CD14-positive monocyte (primary cell): ENCODE measurements around the gene BACH2. TPM values are rescaled to one million over a fixed set of nuclear protein-coding genes. Genes with fewer than 3 reads are reported as not detected.

Experiments
- DNase-seq, 3 donors: peaks; one replicate each; pipeline ENCODE4 v3.0.0-alpha.2; 2011 to 2022
- H2AFZ ChIP-seq: 2 replicates; pipeline ENCODE4 v1.6.0; 2012; ENCODE audit warnings: mild to moderate bottlenecking, low read depth, low read length, inconsistent platforms; ENCODE audit not compliant: insufficient read depth, poor library complexity, severe bottlenecking
- H3K27ac ChIP-seq, 2 donors: 1 replicate in 1 of 2; 2 replicates in 1 of 2; pipeline ENCODE4 v1.5.1; 2012 to 2013; ENCODE audit warnings: low read length in 2 of 2, control low read depth in 1 of 2, inconsistent platforms in 1 of 2, low read depth in 1 of 2, mild to moderate bottlenecking in 1 of 2
- H3K27me3 ChIP-seq, 2 donors: one replicate each; pipeline versions ENCODE4 v1.6.0 to v1.6.1; 2011 to 2013; ENCODE audit warnings: low read length in 2 of 2; ENCODE audit not compliant: control insufficient read depth in 2 of 2, insufficient read depth in 2 of 2
- H3K36me3 ChIP-seq, 2 donors: replicated peaks in 1 of 2; 1 replicate in 1 of 2; 2 replicates in 1 of 2; pipeline versions ENCODE4 v1.5.1 to v1.6.1; 2012 to 2013; ENCODE audit warnings: low read length in 2 of 2, control low read depth in 1 of 2, inconsistent platforms in 1 of 2, mild to moderate bottlenecking in 1 of 2; ENCODE audit not compliant: insufficient read depth in 2 of 2, control insufficient read depth in 1 of 2
- H3K4me1 ChIP-seq, 2 donors: 1 replicate in 1 of 2; 2 replicates in 1 of 2; pipeline versions ENCODE4 v1.5.1 to v1.6.1; 2012 to 2013; ENCODE audit warnings: low read length in 2 of 2, control low read depth in 1 of 2, inconsistent platforms in 1 of 2, mild to moderate bottlenecking in 1 of 2, moderate library complexity in 1 of 2; ENCODE audit not compliant: insufficient read depth in 2 of 2, control insufficient read depth in 1 of 2
- H3K4me2 ChIP-seq: replicated peaks from 2 replicates; pipeline ENCODE3; 2012; ENCODE audit warnings: low read length, moderate library complexity, mild to moderate bottlenecking; ENCODE audit not compliant: poor library complexity, severe bottlenecking; ENCODE audit errors: extremely low read depth
- H3K4me3 ChIP-seq, 3 experiments: fragments of 200-600 bp in 1 of 3; sonication (generic) in 1 of 3; replicated peaks in 1 of 3; 1 replicate in 2 of 3; 2 replicates in 1 of 3; pipeline ENCODE4 v1.5.1; 2011 to 2013; ENCODE audit warnings: low read length in 3 of 3, mild to moderate bottlenecking in 3 of 3, control low read depth in 2 of 3, low read depth in 2 of 3, inconsistent platforms in 1 of 3, moderate library complexity in 1 of 3
- H3K79me2 ChIP-seq: 2 replicates; pipeline ENCODE4 v1.6.0; 2012; ENCODE audit warnings: mild to moderate bottlenecking, control low read depth, inconsistent platforms, low read length, moderate library complexity; ENCODE audit not compliant: insufficient read depth
- H3K9ac ChIP-seq: 2 replicates; pipeline ENCODE4 v1.6.0; 2017; ENCODE audit warnings: low read length, mild to moderate bottlenecking; ENCODE audit not compliant: insufficient read depth, poor library complexity, severe bottlenecking
- H3K9me3 ChIP-seq, 2 donors: replicated peaks in 1 of 2; 1 replicate in 1 of 2; 2 replicates in 1 of 2; pipeline versions ENCODE4 v1.5.1 to v1.6.1; 2012 to 2013; ENCODE audit warnings: low read length in 2 of 2, control low read depth in 1 of 2; ENCODE audit not compliant: control insufficient read depth in 1 of 2, insufficient read depth in 1 of 2
- H4K20me1 ChIP-seq: 2 replicates; pipeline ENCODE4 v1.6.0; 2012; ENCODE audit warnings: mild to moderate bottlenecking, low read length, control low read depth, moderate library complexity; ENCODE audit not compliant: insufficient read depth
- H3K27ac Mint-ChIP-seq, 7 donors: one replicate each; pipeline ENCODE4 v1.8.0; 2020; ENCODE audit warnings: mild to moderate bottlenecking in 7 of 7, mixed read lengths in 7 of 7, moderate library complexity in 6 of 7, inconsistent platforms in 2 of 7
- H3K27me3 Mint-ChIP-seq, 3 donors: one replicate each; pipeline ENCODE4 v1.8.0; 2021 to 2022; ENCODE audit warnings: low read depth in 3 of 3, mild to moderate bottlenecking in 3 of 3, mixed read lengths in 3 of 3, moderate library complexity in 3 of 3, inconsistent platforms in 1 of 3
- H3K36me3 Mint-ChIP-seq, 2 donors: one replicate each; pipeline ENCODE4 v1.8.0; 2020; ENCODE audit warnings: mixed read lengths in 2 of 2, inconsistent platforms in 1 of 2, mild to moderate bottlenecking in 1 of 2
- H3K4me1 Mint-ChIP-seq: one replicate; pipeline ENCODE4 v1.8.0; 2020; ENCODE audit warnings: mild to moderate bottlenecking, mixed read lengths
- H3K4me3 Mint-ChIP-seq, 2 donors: one replicate each; pipeline ENCODE4 v1.8.0; 2020; ENCODE audit warnings: mild to moderate bottlenecking in 2 of 2, mixed read lengths in 2 of 2, moderate library complexity in 1 of 2
- H3K9me3 Mint-ChIP-seq, 7 donors: one replicate each; pipeline ENCODE4 v1.8.0; 2020 to 2022; ENCODE audit warnings: mixed read lengths in 7 of 7, mild to moderate bottlenecking in 6 of 7, moderate library complexity in 6 of 7, inconsistent platforms in 2 of 7
- WGBS: methylation state at CpG from one replicate; pipeline ENCODE4 v1.1.5; 2013; ENCODE audit warnings: missing lambda C conversion rate; ENCODE audit not compliant: insufficient coverage; 5-methylcytosine and 5-hydroxymethylcytosine counted together
- intact Hi-C, 2 donors: fragments of 100-400 bp; cut with micrococcal nuclease; formaldehyde crosslinking; loops; one replicate each; pipeline versions ENCODE4 v1.15.0 to v1.15.1; 2023
- polyA plus RNA-seq, 3 donors: library from polyadenylated mRNA; depleted of rRNA in 1 of 3; unstranded in 2 of 3; stranded (reverse) in 1 of 3; fragments of 300-500 nt in 2 of 3; fragments of >200 nt in 1 of 3; fragmentation: Illumina TruSeq in 2 of 3; gene quantifications; 1 replicate in 2 of 3; 2 replicates in 1 of 3; pipeline ENCODE4 v1.2.3, GENCODE V29; 2012 to 2021
- TF ChIP-seq, protein P1 (sequence below): fragments of 200-600 bp; IDR thresholded peaks from one replicate; pipeline ENCODE4 v1.8.0; 2022; ENCODE audit warnings: antibody characterized with exemption, mild to moderate bottlenecking

Gene BACH2
- polyA plus RNA-seq, 3 donors: 0.04 to 0.09 (median 0.05) TPM

DNA sequence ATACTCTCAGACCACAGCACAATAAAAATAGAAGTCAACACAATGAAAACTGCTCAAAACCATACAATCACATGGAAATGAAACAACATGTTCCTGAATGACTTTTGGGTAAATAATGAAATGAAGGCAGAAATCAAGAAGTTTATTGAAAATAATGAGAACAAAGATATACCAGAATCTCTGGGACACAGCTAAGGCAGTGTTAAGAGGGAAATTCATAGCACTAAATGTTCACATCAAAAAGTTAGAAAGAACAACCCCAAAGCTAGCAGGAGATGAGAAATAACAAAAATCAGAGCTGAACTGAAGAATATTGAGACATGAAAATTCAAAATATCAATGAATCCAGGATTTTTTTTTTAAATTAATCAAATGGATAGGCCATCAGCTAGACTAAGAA lies 183.3 kb downstream of the BACH2 start:
- Histone ChIP-seq H2AFZ (no peak overlapping the region), H4K20me1 (no peaks in the 10 kb centered on the region), H3K9ac (no peak overlapping the region), H3K27ac (no peak overlapping the region), H3K27me3 (no peaks in the 10 kb centered on the region), H3K4me2 (no peak overlapping the region), H3K4me1 (peaks cover 5 to 8% of the 10 kb centered on the region in 2 donors), H3K36me3 (no peaks in the 10 kb centered on the region), H3K4me3 (no peak overlapping the region), H3K9me3 (peaks cover 0 to 5% of the 10 kb centered on the region in 2 donors), H3K79me2 (no peaks in the 10 kb centered on the region)
- Mint-ChIP-seq H3K36me3 (peaks cover 0 to 2% of the 10 kb centered on the region in 2 donors), H3K27ac (no peak overlapping the region), H3K4me1 (peaks cover 10% of the 10 kb centered on the region), H3K4me3 (no peak overlapping the region), H3K9me3 (peaks cover 6 to 25% (median 13%) of the 10 kb centered on the region in 7 donors), H3K27me3 (peaks cover 0 to 1% (median 0%) of the 10 kb centered on the region in 3 donors)
- TF ChIP-seq, protein P1, sequence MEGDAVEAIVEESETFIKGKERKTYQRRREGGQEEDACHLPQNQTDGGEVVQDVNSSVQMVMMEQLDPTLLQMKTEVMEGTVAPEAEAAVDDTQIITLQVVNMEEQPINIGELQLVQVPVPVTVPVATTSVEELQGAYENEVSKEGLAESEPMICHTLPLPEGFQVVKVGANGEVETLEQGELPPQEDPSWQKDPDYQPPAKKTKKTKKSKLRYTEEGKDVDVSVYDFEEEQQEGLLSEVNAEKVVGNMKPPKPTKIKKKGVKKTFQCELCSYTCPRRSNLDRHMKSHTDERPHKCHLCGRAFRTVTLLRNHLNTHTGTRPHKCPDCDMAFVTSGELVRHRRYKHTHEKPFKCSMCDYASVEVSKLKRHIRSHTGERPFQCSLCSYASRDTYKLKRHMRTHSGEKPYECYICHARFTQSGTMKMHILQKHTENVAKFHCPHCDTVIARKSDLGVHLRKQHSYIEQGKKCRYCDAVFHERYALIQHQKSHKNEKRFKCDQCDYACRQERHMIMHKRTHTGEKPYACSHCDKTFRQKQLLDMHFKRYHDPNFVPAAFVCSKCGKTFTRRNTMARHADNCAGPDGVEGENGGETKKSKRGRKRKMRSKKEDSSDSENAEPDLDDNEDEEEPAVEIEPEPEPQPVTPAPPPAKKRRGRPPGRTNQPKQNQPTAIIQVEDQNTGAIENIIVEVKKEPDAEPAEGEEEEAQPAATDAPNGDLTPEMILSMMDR: no peak
- no peak for DNase-seq
- intact Hi-C loops: no loop called here

DNA sequence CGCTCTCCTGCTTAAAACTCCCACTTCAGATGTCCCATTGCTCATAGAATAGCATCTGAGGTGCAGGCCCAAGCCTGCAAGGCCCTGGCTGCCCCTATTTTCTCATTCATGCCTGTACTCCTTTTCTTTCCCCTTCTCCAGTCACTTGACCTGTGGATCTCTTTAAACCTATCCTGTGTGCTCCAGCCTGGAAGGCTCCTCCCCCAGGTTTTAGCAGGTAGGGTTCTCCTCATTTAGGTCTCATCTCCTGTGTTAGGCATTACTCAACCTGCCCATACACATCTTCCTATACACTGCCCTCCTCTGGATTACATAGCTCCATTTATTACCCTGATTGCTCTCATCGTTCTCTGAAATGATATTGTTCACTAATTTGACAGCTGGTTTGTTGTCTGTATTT lies 185.3 kb downstream of the BACH2 start:
- Histone ChIP-seq H4K20me1 (no peaks in the 10 kb centered on the region), H3K4me2 (no peak overlapping the region), H2AFZ (no peak overlapping the region), H3K4me3 (no peak overlapping the region), H3K36me3 (no peaks in the 10 kb centered on the region), H3K79me2 (no peaks in the 10 kb centered on the region), H3K4me1 (peaks cover 15 to 16% of the 10 kb centered on the region in 2 donors), H3K27ac (no peak overlapping the region), H3K9ac (no peak overlapping the region), H3K9me3 (peaks cover 0 to 5% of the 10 kb centered on the region in 2 donors), H3K27me3 (no peaks in the 10 kb centered on the region)
- WGBS: 100% methylated on average over 1 of the region's 2 CpGs
- Mint-ChIP-seq H3K9me3 (peaks cover 6 to 26% (median 13%) of the 10 kb centered on the region in 7 donors), H3K4me3 (no peak overlapping the region), H3K27me3 (no peaks in the 10 kb centered on the region), H3K36me3 (peaks cover 0 to 2% of the 10 kb centered on the region in 2 donors), H3K4me1 (peaks cover 27% of the 10 kb centered on the region), H3K27ac (no peak overlapping the region)
- DNase-seq: no peak
- TF ChIP-seq, protein P1: no peak
- intact Hi-C loops: no loop called here
